ENCODE measurements around the gene CDH26. TPM values are rescaled to one million over a fixed set of nuclear protein-coding genes. Genes with fewer than 3 reads are reported as not detected.

The CDH26 gene
- total RNA-seq, 2 experiments from 2014 or later: 0.46 to 1.1 TPM

DNA sequence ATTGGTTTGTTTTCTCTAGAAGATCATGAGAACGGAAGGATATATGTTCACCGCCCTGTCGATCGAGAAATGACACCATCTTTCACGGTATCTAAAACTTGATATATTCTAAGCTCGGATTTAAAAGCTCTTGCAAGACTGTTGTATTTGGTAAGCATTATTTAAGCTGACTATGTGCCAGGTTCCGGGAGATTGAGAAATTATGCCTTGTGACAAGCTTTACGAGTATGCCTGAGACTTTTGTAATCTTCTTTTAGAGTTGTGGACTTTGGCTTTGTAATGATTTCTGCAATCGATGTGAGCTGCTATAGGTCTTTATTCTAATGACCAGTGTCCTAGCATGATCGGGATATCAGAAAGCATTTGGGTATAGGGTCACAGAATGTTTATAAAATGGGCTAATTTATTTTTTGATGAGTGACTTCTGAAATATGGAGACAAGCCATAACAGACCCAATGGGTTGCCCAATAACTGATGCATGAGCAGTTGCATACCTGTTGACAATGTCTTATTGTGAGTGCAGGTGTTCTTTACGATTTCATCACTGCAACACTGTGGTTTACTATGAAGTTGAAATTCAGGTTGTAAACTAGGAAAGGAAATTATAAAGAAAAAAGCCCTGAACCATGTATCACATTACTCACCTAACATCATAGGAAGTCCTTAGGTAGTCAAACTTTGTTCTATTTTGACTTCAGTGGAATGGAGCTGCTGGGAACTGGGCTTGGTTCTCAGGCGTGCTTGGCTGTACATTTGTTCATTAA, 14.0 kb downstream of the CDH26 start:
- ChIA-PET POLR2A (no interaction called here), CTCF (interaction anchor here (1.7 kb wide), 1 partner anchor 38 kb away, joined by 3 read pairs; no protein-coding TSS in a partner anchor)

- ChIA-PET POLR2A (no interaction called here), CTCF (no interaction called here)
Measured at GRCh38 chr20:59976156-59976782, 18.0 kb downstream of the CDH26 start.

DNA sequence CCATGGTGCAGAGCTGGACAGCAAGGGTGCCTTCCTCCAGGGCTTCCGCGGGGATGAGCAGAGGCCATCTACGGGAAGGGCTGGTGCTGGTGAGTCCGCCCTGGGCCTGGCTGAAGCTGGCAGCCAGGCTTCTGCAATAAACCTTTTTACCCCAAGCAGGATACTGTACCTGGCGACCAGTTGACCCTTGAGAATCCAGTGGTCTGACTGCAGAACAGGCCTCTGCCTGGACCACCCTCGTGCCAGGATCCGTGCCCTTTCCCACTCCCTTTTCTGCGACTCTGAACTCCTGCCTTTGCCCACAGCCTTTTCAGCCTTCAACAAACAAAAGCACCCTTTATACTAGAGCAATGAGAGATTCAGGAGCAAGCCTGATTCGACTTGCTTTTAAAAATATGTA, 18.9 kb downstream of the CDH26 start:
- ChIA-PET POLR2A (no interaction called here), CTCF (no interaction called here)

- ChIA-PET CTCF (no interaction called here), POLR2A (no interaction called here)
Measured at GRCh38 chr20:59983076-59983475, 24.9 kb downstream of the CDH26 start.

GRCh38 chr20:59984541-59984940, 26.3 kb downstream of the CDH26 start:
- ChIA-PET CTCF (no interaction called here), POLR2A (no interaction called here)

DNA sequence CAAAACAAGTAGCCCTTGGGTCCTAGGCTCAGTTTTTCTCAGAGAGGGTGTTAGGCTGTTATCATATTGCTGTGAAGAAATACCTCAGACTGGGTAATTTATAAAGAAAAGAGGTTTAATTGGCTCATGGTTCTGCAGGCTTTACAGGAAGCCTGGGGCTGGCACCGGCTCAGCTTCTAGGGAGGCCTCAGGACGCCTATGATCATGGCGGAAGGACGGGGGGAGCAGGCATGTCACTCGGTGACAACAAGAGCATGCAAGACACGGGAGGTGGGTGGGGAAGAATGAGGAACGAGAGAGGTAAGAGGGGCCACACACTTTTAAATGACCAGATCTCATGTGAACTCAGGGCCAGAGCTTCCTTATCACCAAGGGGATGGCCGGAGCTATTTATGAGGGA, 26.9 kb downstream of the CDH26 start:
- POLR2A ChIA-PET: no interaction called here
- CTCF ChIA-PET: no interaction called here

DNA sequence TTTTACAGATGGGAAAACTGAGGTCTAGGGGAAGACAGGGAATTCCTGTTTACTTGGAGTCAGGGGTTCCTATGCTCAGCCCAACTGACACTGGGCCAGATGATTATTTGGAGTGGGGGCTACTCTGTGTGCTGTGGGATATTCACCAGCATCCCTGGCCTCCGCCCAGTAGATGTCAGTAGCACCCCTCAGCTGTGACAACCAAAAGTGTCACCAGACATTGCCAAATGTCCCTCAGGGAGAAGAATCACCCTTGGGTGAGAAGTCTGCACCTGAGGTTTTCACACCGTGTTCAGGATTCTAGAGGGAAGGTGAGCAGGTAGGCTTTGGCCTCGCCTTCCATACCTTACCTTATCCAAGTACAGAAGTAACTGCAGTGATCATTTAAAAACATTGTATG, 27.6 kb downstream of the CDH26 start:
- ChIA-PET POLR2A (no interaction called here), CTCF (no interaction called here)

DNA sequence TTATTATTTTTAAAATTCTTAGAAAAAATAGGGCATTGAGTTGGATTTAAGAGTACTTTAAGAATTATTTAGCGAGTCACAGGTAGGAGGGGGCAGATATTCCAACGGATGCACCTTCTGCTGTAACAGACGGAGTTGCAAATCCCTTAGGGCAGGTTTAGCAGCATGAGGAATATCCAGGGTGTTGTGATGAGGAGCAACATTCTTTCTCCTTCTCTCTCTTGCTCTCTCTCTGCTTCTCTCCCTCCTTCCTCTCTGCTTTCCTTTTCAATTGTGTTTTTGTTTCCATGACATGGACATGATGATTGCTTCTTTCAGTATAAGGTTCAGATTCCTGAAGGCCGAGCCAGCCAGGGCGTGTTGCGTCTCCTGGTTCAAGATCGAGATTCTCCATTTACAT, 28.9 kb downstream of the CDH26 start:
- POLR2A ChIA-PET: no interaction called here
- CTCF ChIA-PET: interaction anchor here (0.6 kb wide), 1 partner anchor 64 kb away, joined by 4 read pairs; no protein-coding TSS in a partner anchor

- POLR2A ChIA-PET: interaction anchor here (0.5 kb wide), 1 partner anchor 1861 kb away, joined by 7 read pairs; no protein-coding TSS in a partner anchor
- CTCF ChIA-PET: no interaction called here
Measured at GRCh38 chr20:59988141-59988540, 29.9 kb downstream of the CDH26 start.

- ChIA-PET CTCF (no interaction called here), POLR2A (no interaction called here)
Measured at GRCh38 chr20:59992526-59993084, 34.4 kb downstream of the CDH26 start.

GRCh38 chr20:59993736-59994430, 35.7 kb downstream of the CDH26 start:
- CTCF ChIA-PET: no interaction called here
- POLR2A ChIA-PET: no interaction called here

DNA sequence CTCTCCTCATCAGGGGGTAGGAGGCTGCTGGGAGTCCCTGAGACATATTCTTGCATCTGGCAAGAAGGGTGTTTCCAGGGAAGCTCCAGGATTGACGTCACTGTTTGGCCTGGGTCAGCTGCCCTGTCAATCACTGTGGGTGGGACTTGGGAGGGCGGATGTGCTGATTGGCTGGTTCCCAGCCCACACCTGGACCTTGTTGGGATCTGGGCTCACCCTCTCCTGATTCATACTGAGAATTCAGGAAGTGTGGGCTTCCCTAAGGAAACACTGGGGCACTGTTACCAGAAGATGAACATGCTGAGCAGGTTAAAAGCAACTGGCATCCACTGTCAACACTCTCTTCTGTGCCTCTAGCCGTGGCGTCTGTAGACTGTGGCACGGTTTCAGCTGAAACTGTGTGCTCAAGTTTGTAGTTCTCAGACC, 36.5 kb downstream of the CDH26 start:
- CTCF ChIA-PET: no interaction called here
- POLR2A ChIA-PET: no interaction called here

DNA sequence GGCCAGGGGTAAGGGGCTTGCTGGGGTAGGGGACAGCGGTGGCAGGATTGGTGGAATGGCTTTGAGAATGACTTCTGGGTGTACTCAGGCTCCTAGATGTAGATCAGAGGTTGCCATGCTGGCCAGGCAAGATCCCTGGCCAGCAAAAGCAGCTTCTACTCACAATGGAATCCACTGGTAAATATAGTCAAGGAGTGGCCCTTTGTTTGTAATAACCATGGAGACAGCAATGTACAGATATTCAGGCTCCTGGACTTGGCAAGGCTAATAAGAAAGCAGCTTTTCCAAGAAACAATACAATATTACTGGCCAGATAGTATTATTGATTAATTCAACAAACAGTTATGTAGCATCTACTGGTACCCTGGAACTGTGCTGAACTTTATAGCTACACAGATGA, 37.9 kb downstream of the CDH26 start:
- ChIA-PET CTCF (no interaction called here), POLR2A (no interaction called here)

DNA sequence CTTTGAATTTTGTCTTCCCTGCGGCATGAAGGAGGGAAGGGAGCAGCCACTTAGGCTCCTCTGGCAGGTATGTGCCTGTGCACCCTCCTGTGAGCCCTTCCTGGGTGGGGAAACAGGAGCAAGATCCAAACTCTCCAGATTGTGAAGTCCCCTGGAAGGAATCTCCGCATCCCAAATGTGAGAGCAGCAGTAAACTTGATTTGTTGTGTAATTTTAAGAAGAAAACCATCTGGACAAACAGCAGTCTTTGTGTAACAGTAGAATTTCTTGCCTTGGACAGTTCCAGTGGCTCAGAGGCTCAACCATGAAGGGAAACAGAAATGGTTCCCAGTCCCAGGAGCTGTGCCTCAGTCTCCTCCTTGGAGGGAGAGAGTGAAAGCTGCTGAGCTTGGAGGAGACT, 39.7 kb downstream of the CDH26 start:
- POLR2A ChIA-PET: no interaction called here
- CTCF ChIA-PET: no interaction called here

DNA sequence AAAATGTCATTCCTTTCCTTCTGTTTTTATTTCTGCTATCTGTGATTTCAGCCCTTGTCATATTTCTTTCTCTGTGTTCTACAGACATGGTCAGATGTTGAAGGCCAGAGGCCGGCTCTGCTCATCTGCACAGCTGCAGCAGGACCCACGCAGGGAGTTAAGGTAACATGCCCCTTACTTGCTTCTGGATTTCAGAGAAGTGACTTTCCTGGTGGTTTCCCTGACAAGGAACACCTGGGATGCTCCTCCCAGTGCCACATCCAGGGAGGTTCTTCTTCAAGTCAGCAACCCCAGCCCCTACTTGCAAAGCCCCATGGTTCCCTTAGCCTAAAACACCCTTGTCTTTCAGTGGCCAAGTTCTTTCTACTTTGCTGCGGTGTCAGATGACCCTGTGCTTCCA, 41.3 kb downstream of the CDH26 start:
- CTCF ChIA-PET: no interaction called here
- POLR2A ChIA-PET: no interaction called here

DNA sequence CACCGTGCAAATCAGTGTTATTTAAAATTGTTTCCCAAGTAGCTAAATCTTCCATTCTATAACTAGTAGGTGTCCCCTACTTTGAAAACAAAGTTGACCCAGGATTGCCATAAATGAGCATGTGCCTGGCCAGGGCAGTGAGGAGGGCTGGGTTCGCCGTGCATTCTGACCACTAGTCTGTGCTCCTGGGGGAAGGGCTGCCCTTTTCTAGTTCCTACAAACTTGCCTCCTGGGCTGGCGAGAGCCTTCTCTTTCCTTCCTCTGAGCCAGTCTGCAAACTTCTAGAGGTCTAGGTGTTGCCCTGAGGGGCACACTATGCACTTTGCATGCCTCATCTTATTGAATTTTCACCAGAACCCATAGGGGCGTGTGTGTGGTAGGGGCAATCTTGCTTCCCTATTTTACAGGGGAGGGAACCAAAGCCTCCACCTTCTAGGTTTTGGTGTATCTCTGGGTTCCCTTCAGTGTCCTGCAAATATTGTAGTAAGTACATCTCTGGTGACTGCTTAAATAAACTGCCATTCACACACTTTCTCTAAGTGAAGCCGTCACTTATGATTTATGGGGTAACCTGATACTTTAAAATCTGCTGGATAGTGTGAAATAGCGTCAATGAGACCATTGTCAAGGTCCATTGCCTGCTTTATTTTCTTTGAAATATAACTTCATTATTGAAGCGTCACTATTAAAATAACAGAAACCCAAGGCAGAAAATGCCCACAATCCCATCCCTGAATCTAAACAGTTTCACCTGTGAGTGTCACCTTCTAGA, 42.2 kb downstream of the CDH26 start:
- CTCF ChIA-PET: no interaction called here
- POLR2A ChIA-PET: no interaction called here

- ChIA-PET CTCF (no interaction called here), POLR2A (no interaction called here)
Measured at GRCh38 chr20:60001108-60001507, 42.9 kb downstream of the CDH26 start.

- ChIA-PET CTCF (interaction anchor here (0.6 kb wide), 1 partner anchor 38 kb away, joined by 3 read pairs; no protein-coding TSS in a partner anchor), POLR2A (no interaction called here)
Measured at GRCh38 chr20:60003776-60004175, 45.6 kb downstream of the CDH26 start.

DNA sequence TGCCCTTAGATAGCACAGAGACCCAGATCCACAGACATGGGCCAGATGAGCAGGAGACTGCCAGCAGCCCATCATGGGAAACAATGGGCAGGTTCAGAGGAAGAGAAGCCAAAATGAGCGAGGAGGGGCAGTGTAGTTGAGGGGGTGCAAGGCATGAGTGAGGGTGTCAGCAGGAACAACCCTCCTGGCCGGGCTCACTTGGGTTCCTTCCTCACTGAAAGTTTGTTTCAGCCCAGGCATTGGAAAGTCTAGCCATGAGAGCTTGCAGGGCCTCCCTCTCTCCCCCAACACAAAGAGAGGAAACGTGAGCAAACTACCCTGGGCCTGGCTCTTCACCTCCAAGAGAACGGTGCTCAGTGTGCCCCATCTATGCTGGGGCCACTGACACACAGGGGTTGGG, 48.0 kb downstream of the CDH26 start:
- POLR2A ChIA-PET: no interaction called here
- CTCF ChIA-PET: no interaction called here

- CTCF ChIA-PET: no interaction called here
Measured at GRCh38 chr20:60007464-60007863, 49.2 kb downstream of the CDH26 start.

More at GRCh38 chr20:60007464-60007863, 49.2 kb downstream of the CDH26 start:
- POLR2A ChIA-PET: no interaction called here

Data from activated CD8-positive, alpha-beta memory T cell treated with anti-CD3 and anti-CD28 coated beads for 36 hours (primary cell).